Spinal cord (tissue), 10 donors: ENCODE results near the gene ATRN. TPM values are rescaled to one million over a fixed set of nuclear protein-coding genes. Genes with fewer than 3 reads are reported as not detected.

Source experiments
- DNase-seq, 6 donors: peaks; one replicate each; pipeline versions ENCODE4 v3.0.0 to v3.0.0-alpha.2; 2013 to 2015; ENCODE audit warnings: low spot score in 6 of 6, low read depth in 4 of 6
- H3K27ac ChIP-seq: one replicate; pipeline ENCODE4 v1.5.1; 2013; ENCODE audit warnings: low read depth, low read length, control low read depth
- H3K27me3 ChIP-seq: one replicate; pipeline ENCODE4 v1.6.1; 2013; ENCODE audit warnings: low read length; ENCODE audit not compliant: control insufficient read depth, insufficient read depth
- H3K36me3 ChIP-seq: one replicate; pipeline ENCODE4 v1.6.1; 2013; ENCODE audit warnings: low read length; ENCODE audit not compliant: control insufficient read depth, insufficient read depth
- H3K4me1 ChIP-seq: one replicate; pipeline ENCODE4 v1.6.1; 2013; ENCODE audit warnings: low read length; ENCODE audit not compliant: control insufficient read depth, insufficient read depth
- H3K4me3 ChIP-seq: one replicate; pipeline ENCODE4 v1.5.1; 2013; ENCODE audit warnings: low read depth, low read length, control low read depth
- H3K9me3 ChIP-seq: one replicate; pipeline ENCODE4 v1.6.1; 2013; ENCODE audit warnings: low read length; ENCODE audit not compliant: control insufficient read depth, insufficient read depth
- WGBS: methylation state at CpG from one replicate; pipeline ENCODE4 v1.1.5; 2013; ENCODE audit warnings: missing lambda C conversion rate; ENCODE audit not compliant: insufficient coverage; 5-methylcytosine and 5-hydroxymethylcytosine counted together
- polyA plus RNA-seq, 2 donors: library from polyadenylated mRNA; unstranded; fragments of 120-200 nt; gene quantifications; one replicate each; pipeline ENCODE4 v1.2.1, GENCODE V29; 2013; ENCODE audit not compliant: insufficient read length in 2 of 2
- total RNA-seq, 2 donors: library from RNA; depleted of rRNA in 1 of 2; stranded (reverse); fragments of 120-200 nt in 1 of 2; fragments of >200 nt in 1 of 2; gene quantifications; one replicate each; pipeline versions ENCODE4 v1.2.3 to v1.2.4, GENCODE V29; 2013 to 2014
- donor health status: healthy.

Gene ATRN
- total and polyA plus RNA-seq, 4 donors, result 40.1 to 64.2 (median 46.5) TPM

GRCh38 chr20:3436864-3437574 lies 33.8 kb upstream of the ATRN start:
- Histone ChIP-seq H3K27ac (no peak overlapping the region), H3K27me3 (no peaks in the 10 kb centered on the region), H3K36me3 (no peaks in the 10 kb centered on the region), H3K4me3 (no peak overlapping the region), H3K4me1 (no peaks in the 10 kb centered on the region), H3K9me3 (no peaks in the 10 kb centered on the region)
- DNase-seq, result no peak
- WGBS, result 86% methylated on average over 1 of the region's 2 CpGs

GRCh38 chr20:3446779-3447178 lies 24.0 kb upstream of the ATRN start:
- H3K9me3 ChIP-seq, result no peaks in the 10 kb centered on the region
- no peak overlapping the region for H3K4me3 ChIP-seq
- DNase-seq, result no peak
- no peaks in the 10 kb centered on the region for H3K36me3 ChIP-seq
- H3K27me3 ChIP-seq, result no peaks in the 10 kb centered on the region
- peaks cover 2% of the 10 kb centered on the region for H3K4me1 ChIP-seq
- H3K27ac ChIP-seq, result no peak overlapping the region
- WGBS, result 100% methylated on average over 1 of the region's 8 CpGs

GRCh38 chr20:3447321-3447720 lies 23.5 kb upstream of the ATRN start:
- Histone ChIP-seq H3K36me3 (no peaks in the 10 kb centered on the region), H3K27me3 (no peaks in the 10 kb centered on the region), H3K4me3 (no peak overlapping the region), H3K9me3 (no peaks in the 10 kb centered on the region), H3K4me1 (peaks cover 4% of the 10 kb centered on the region), H3K27ac (no peak overlapping the region)
- WGBS, result 100% methylated on average over 1 of the region's 2 CpGs
- no peak for DNase-seq

- H3K36me3 ChIP-seq, result no peaks in the 10 kb centered on the region
- H3K4me3 ChIP-seq, result no peak overlapping the region
- H3K27me3 ChIP-seq, result no peaks in the 10 kb centered on the region
- no peak overlapping the region for H3K27ac ChIP-seq
- no CpG with 5 or more reads among the region's 1 CpG for WGBS
- peaks cover 7% of the 10 kb centered on the region for H3K4me1 ChIP-seq
- DNase-seq, result no peak
- no peaks in the 10 kb centered on the region for H3K9me3 ChIP-seq
These were observed 21.5 kb upstream of the ATRN start for GRCh38 chr20:3449319-3449718.

- Histone ChIP-seq H3K27ac (no peak overlapping the region), H3K4me3 (no peak overlapping the region), H3K4me1 (peaks cover 8% of the 10 kb centered on the region), H3K27me3 (no peaks in the 10 kb centered on the region), H3K36me3 (no peaks in the 10 kb centered on the region), H3K9me3 (no peaks in the 10 kb centered on the region)
- WGBS, result no CpG with 5 or more reads among the region's 2 CpGs
- peak in 3 of 6 donors; percentile 12 to 91 (median 37) for DNase-seq
These were observed 18.7 kb upstream of the ATRN start for GRCh38 chr20:3452136-3452535.

- H3K9me3 ChIP-seq, result no peaks in the 10 kb centered on the region
These were observed 18.1 kb upstream of the ATRN start for GRCh38 chr20:3452690-3453089.

GRCh38 chr20:3454831-3455230 lies 16.0 kb upstream of the ATRN start:
- 16% methylated on average over 2 of the region's 5 CpGs for WGBS
- peak in 3 of 6 donors; percentile 28 to 85 (median 40) for DNase-seq
- Histone ChIP-seq H3K4me3 (no peak overlapping the region), H3K4me1 (peaks cover 8% of the 10 kb centered on the region), H3K27ac (no peak overlapping the region), H3K27me3 (no peaks in the 10 kb centered on the region), H3K36me3 (no peaks in the 10 kb centered on the region), H3K9me3 (no peaks in the 10 kb centered on the region)

More at GRCh38 chr20:3452690-3453089, 18.1 kb upstream of the ATRN start:
- DNase-seq, result no peak
- Histone ChIP-seq H3K27ac (no peak overlapping the region), H3K4me3 (no peak overlapping the region), H3K4me1 (peaks cover 8% of the 10 kb centered on the region), H3K36me3 (no peaks in the 10 kb centered on the region), H3K27me3 (no peaks in the 10 kb centered on the region)
- WGBS, result 33% methylated on average over 1 of the region's 4 CpGs

GRCh38 chr20:3456648-3457047 lies 14.2 kb upstream of the ATRN start:
- Histone ChIP-seq H3K4me1 (peaks cover 16% of the 10 kb centered on the region), H3K27me3 (no peaks in the 10 kb centered on the region), H3K27ac (no peak overlapping the region), H3K4me3 (no peak overlapping the region), H3K36me3 (no peaks in the 10 kb centered on the region), H3K9me3 (peaks cover 1% of the 10 kb centered on the region)
- 66% methylated on average over 2 of the region's 4 CpGs for WGBS
- DNase-seq, result no peak

GRCh38 chr20:3459881-3460307 lies 10.9 kb upstream of the ATRN start:
- WGBS, result no CpG with 5 or more reads among the region's 1 CpG
- no peaks in the 10 kb centered on the region for H3K27me3 ChIP-seq
- DNase-seq, result no peak
- H3K27ac ChIP-seq, result no peak overlapping the region
- no peak overlapping the region for H3K4me3 ChIP-seq
- H3K4me1 ChIP-seq, result peaks cover 10% of the 10 kb centered on the region
- peaks cover 1% of the 10 kb centered on the region for H3K9me3 ChIP-seq
- H3K36me3 ChIP-seq, result no peaks in the 10 kb centered on the region

GRCh38 chr20:3461211-3461771 lies 9.5 kb upstream of the ATRN start:
- WGBS, result 20% methylated on average over 8 of the region's 12 CpGs
- H3K4me1 ChIP-seq, result peaks cover 10% of the 10 kb centered on the region
- peaks cover 1% of the 10 kb centered on the region for H3K9me3 ChIP-seq
- peak in 2 of 6 donors; percentile 33 to 62 for DNase-seq
- no peak overlapping the region for H3K4me3 ChIP-seq
- peaks cover 3% of the 10 kb centered on the region for H3K27me3 ChIP-seq
- no peaks in the 10 kb centered on the region for H3K36me3 ChIP-seq
- no peak overlapping the region for H3K27ac ChIP-seq
